SK-N-SH treated with all-trans-retinoic acid at 6 μM for 48 hours (cell line): ENCODE results near the gene NARS2.

Experiments used
- ATAC-seq: fragments of 200-7000 bp; cut with Tn5 transposase; 3 replicates; pipeline ENCODE4 v1.9.1; 2020; ENCODE audit warnings: mild to moderate bottlenecking, moderate library complexity
- ARNTL ChIP-seq: fragments of 450-650 bp; formaldehyde crosslinking; IDR thresholded peaks from 2 replicates; pipeline ENCODE4 v1.5.0; 2020; ENCODE audit warnings: low read depth, mild to moderate bottlenecking, moderate library complexity, borderline replicate concordance
- BACH2 ChIP-seq: fragments of 250-450 bp; sonication (Bioruptor Pico); IDR thresholded peaks from 2 replicates; pipeline ENCODE4 v1.9.0; 2021; ENCODE audit warnings: mild to moderate bottlenecking, borderline replicate concordance
- CSDC2 ChIP-seq: fragments of 250-450 bp; sonication (Bioruptor Pico); IDR thresholded peaks from 2 replicates; pipeline ENCODE4 v1.5.0; 2020; ENCODE audit warnings: mild to moderate bottlenecking, moderate library complexity
- CSRNP3 ChIP-seq: fragments of 250-450 bp; sonication (Bioruptor Pico); IDR thresholded peaks from 2 replicates; pipeline ENCODE4 v1.5.1; 2021; ENCODE audit warnings: mild to moderate bottlenecking, moderate library complexity
- ESRRG ChIP-seq: fragments of 250-450 bp; sonication (Bioruptor Pico); IDR thresholded peaks from 2 replicates; pipeline ENCODE4 v1.6.1; 2021; ENCODE audit warnings: mild to moderate bottlenecking
- ISL1 ChIP-seq: fragments of 250-450 bp; sonication (Bioruptor Pico); IDR thresholded peaks from 2 replicates; pipeline ENCODE4 v2.1.2; 2022; ENCODE audit warnings: mild to moderate bottlenecking, moderate library complexity
- OSR1 ChIP-seq: fragments of 250-450 bp; sonication (Bioruptor Pico); IDR thresholded peaks from 2 replicates; pipeline ENCODE4 v1.8.0; 2022; ENCODE audit warnings: moderate library complexity, mild to moderate bottlenecking, inconsistent platforms
- POU6F1 ChIP-seq: fragments of 250-450 bp; sonication (Bioruptor Pico); IDR thresholded peaks from 2 replicates; pipeline ENCODE4 v1.8.0; 2021; ENCODE audit warnings: low read depth, mild to moderate bottlenecking, moderate library complexity, borderline replicate concordance
- PPARA ChIP-seq: fragments of 250-450 bp; sonication (Bioruptor Pico); IDR thresholded peaks from 2 replicates; pipeline ENCODE4 v1.5.0; 2020; ENCODE audit warnings: mild to moderate bottlenecking, borderline replicate concordance
- RARB ChIP-seq: fragments of 250-450 bp; sonication (Bioruptor Pico); IDR thresholded peaks from 2 replicates; pipeline ENCODE4 v1.8.0; 2021; ENCODE audit warnings: mild to moderate bottlenecking, moderate library complexity
- SNAI2 ChIP-seq: fragments of 250-450 bp; sonication (Bioruptor Pico); IDR thresholded peaks from 2 replicates; pipeline ENCODE4 v1.5.0; 2020; ENCODE audit warnings: mild to moderate bottlenecking, moderate library complexity
- TCF4 ChIP-seq: fragments of 250-450 bp; sonication (Bioruptor Pico); IDR thresholded peaks from 2 replicates; pipeline ENCODE4 v1.8.0; 2021; ENCODE audit warnings: mild to moderate bottlenecking, moderate library complexity, borderline replicate concordance
- TOX ChIP-seq: fragments of 250-450 bp; sonication (Bioruptor Pico); IDR thresholded peaks from 2 replicates; pipeline ENCODE4 v1.8.0; 2021; ENCODE audit warnings: mild to moderate bottlenecking, moderate library complexity, borderline replicate concordance
- TSHZ2 ChIP-seq: fragments of 250-450 bp; sonication (Bioruptor Pico); IDR thresholded peaks from 2 replicates; pipeline ENCODE4 v1.5.0; 2020; ENCODE audit warnings: mild to moderate bottlenecking, moderate library complexity
- ZC3H10 ChIP-seq: fragments of 250-450 bp; sonication (Bioruptor Pico); IDR thresholded peaks from 2 replicates; pipeline ENCODE4 v1.5.1; 2021; ENCODE audit warnings: mild to moderate bottlenecking, moderate library complexity
- ZFP3 ChIP-seq: fragments of 250-450 bp; sonication (Bioruptor Pico); IDR thresholded peaks from 2 replicates; pipeline ENCODE4 v1.5.0; 2020; ENCODE audit warnings: mild to moderate bottlenecking, moderate library complexity
- ZFP30 ChIP-seq: fragments of 450-650 bp; formaldehyde crosslinking; IDR thresholded peaks from 2 replicates; pipeline ENCODE4 v1.5.0; 2022; ENCODE audit warnings: mild to moderate bottlenecking, moderate library complexity
- ZNF565 ChIP-seq: fragments of 450-650 bp; formaldehyde crosslinking; conservative IDR thresholded peaks from 2 replicates; pipeline ENCODE4 v1.5.0; 2020; ENCODE audit warnings: low read depth, mild to moderate bottlenecking, moderate library complexity
- ZNF70 ChIP-seq: fragments of 450-650 bp; formaldehyde crosslinking; IDR thresholded peaks from 2 replicates; pipeline ENCODE4 v1.5.0; 2020; ENCODE audit warnings: mild to moderate bottlenecking, moderate library complexity
- ZNF8 ChIP-seq: fragments of 450-650 bp; formaldehyde crosslinking; IDR thresholded peaks from 2 replicates; pipeline ENCODE4 v1.5.0; 2020; ENCODE audit warnings: mild to moderate bottlenecking, moderate library complexity
- TF ChIP-seq, protein P1 (sequence below): fragments of 250-450 bp; sonication (Bioruptor Pico); IDR thresholded peaks from 2 replicates; pipeline ENCODE4 v1.5.1; 2020; ENCODE audit warnings: low read depth, mild to moderate bottlenecking, moderate library complexity
- TF ChIP-seq, protein P2 (sequence below): fragments of 250-450 bp; sonication (Bioruptor Pico); IDR thresholded peaks from 2 replicates; pipeline ENCODE4 v1.8.0; 2020; ENCODE audit warnings: mild to moderate bottlenecking, moderate library complexity, borderline replicate concordance

NARS2 gene

GRCh38 chr11:78574386-78575381 lies at the start of gene NARS2:
Gene NARS2 (minus strand): TSS chr11:78574864. CDS start chr11:78574488, 376 bp downstream.
- peak; percentile 93 for ATAC-seq
- TF ChIP-seq ARNTL (CRISPR knock-in tag) (no peak), ESRRG (no peak), RARB (CRISPR knock-in tag) (no peak), ZC3H10 (CRISPR knock-in tag) (no peak), ZNF70 (CRISPR knock-in tag) (no peak)
- TF ChIP-seq, protein P1, sequence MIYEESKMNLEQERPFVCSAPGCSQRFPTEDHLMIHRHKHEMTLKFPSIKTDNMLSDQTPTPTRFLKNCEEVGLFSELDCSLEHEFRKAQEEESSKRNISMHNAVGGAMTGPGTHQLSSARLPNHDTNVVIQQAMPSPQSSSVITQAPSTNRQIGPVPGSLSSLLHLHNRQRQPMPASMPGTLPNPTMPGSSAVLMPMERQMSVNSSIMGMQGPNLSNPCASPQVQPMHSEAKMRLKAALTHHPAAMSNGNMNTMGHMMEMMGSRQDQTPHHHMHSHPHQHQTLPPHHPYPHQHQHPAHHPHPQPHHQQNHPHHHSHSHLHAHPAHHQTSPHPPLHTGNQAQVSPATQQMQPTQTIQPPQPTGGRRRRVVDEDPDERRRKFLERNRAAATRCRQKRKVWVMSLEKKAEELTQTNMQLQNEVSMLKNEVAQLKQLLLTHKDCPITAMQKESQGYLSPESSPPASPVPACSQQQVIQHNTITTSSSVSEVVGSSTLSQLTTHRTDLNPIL (CRISPR knock-in tag) = no peak
- TF ChIP-seq, all 23 proteins: peak for 0

DNA sequence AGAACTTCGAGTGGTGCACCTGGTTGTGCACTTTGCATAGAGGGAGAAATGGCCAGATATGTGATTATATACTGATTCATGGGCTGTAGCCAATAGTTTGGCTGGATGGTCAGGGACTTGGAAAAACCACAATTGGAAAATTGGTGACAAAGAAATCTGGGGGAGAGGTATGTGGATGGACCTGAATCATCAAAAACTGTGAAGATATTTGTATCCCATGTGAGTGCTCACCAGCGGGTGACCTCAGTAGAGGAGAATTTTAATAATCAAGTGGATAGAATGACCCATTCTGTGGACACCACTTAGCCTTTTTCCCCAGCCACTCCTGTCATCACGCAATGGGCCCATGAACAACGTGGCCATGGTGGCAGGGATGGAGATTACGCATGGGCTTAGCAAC lies 48.0 kb upstream of the NARS2 start:
- TF ChIP-seq TCF4 (no peak), PPARA (CRISPR knock-in tag) (no peak)
- TF ChIP-seq, all 23 proteins: peak for 0

DNA sequence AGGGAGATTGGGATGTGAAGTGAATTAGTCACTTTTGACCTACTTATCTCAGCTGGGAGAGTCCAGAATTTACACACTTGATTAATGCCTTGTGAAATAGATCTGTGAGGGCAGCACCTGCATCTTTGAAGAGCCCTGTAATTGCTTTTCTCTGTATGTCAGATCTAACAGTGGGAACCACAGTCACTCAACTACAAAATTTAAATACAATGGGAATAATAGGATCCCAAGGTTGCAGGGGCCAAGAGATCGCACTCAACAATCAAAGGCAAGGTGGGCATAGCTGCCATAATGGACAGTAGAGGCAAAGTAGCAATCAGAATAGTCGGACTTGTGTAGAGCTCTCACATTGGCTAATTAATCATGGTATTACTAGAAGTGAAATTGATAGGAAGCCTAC lies 45.5 kb upstream of the NARS2 start:
- ATAC-seq = no peak
- no peak for TF ChIP-seq BACH2
- no peak for TF ChIP-seq ESRRG
- no peak for TF ChIP-seq POU6F1 (CRISPR knock-in tag)
- TF ChIP-seq ZFP30 = no peak
- TF ChIP-seq ISL1 = no peak
- no peak for TF ChIP-seq ZC3H10 (CRISPR knock-in tag)
- TF ChIP-seq ZNF8 (CRISPR knock-in tag) = no peak
- no peak for TF ChIP-seq ZNF70 (CRISPR knock-in tag)
- no peak for TF ChIP-seq TSHZ2 (CRISPR knock-in tag)

More for the DNA sequence above, 48.0 kb upstream of the NARS2 start:
- no peak for ATAC-seq

- no peak for ATAC-seq
- TF ChIP-seq TOX (CRISPR knock-in tag) (no peak), ESRRG (no peak), OSR1 (CRISPR knock-in tag) (no peak), ZNF8 (CRISPR knock-in tag) (no peak), ZNF565 (CRISPR knock-in tag) (no peak), CSRNP3 (CRISPR knock-in tag) (no peak), ARNTL (CRISPR knock-in tag) (no peak), CSDC2 (CRISPR knock-in tag) (no peak), ZFP30 (no peak), ZFP3 (CRISPR knock-in tag) (no peak), SNAI2 (CRISPR knock-in tag) (no peak), POU6F1 (CRISPR knock-in tag) (no peak), ISL1 (no peak)
- TF ChIP-seq, protein P2, sequence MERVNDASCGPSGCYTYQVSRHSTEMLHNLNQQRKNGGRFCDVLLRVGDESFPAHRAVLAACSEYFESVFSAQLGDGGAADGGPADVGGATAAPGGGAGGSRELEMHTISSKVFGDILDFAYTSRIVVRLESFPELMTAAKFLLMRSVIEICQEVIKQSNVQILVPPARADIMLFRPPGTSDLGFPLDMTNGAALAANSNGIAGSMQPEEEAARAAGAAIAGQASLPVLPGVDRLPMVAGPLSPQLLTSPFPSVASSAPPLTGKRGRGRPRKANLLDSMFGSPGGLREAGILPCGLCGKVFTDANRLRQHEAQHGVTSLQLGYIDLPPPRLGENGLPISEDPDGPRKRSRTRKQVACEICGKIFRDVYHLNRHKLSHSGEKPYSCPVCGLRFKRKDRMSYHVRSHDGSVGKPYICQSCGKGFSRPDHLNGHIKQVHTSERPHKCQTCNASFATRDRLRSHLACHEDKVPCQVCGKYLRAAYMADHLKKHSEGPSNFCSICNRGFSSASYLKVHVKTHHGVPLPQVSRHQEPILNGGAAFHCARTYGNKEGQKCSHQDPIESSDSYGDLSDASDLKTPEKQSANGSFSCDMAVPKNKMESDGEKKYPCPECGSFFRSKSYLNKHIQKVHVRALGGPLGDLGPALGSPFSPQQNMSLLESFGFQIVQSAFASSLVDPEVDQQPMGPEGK (CRISPR knock-in tag) = no peak
Measured at GRCh38 chr11:78615724-78616123, 41.1 kb upstream of the NARS2 start.
